GM13976 (cell line): Measurements from ENCODE around the gene TUFT1.

Experiments used
- DNase-seq: peaks from one replicate; pipeline ENCODE4 v3.0.0; 2012; ENCODE audit warnings: low spot score
- in situ Hi-C: fragments of 300-500 bp; cut with MboI; formaldehyde crosslinking; loops from one replicate; pipeline ENCODE4 v1.12.0; 2022; ENCODE audit warnings: low sequenced_read_pairs, mixed read lengths, inconsistent platforms; ENCODE audit not compliant: unreplicated experiment
- TF ChIP-seq, protein P1 (sequence below): IDR thresholded peaks from 2 replicates; pipeline ENCODE4 v1.5.1; 2012; ENCODE audit warnings: borderline replicate concordance, mild to moderate bottlenecking; ENCODE audit not compliant: insufficient read depth; ENCODE audit errors: extremely low read depth, missing control alignments, control extremely low read depth

Gene TUFT1

GRCh38 chr1:151504759-151505158, 35.4 kb upstream of the TUFT1 start:
- TF ChIP-seq, protein P1, sequence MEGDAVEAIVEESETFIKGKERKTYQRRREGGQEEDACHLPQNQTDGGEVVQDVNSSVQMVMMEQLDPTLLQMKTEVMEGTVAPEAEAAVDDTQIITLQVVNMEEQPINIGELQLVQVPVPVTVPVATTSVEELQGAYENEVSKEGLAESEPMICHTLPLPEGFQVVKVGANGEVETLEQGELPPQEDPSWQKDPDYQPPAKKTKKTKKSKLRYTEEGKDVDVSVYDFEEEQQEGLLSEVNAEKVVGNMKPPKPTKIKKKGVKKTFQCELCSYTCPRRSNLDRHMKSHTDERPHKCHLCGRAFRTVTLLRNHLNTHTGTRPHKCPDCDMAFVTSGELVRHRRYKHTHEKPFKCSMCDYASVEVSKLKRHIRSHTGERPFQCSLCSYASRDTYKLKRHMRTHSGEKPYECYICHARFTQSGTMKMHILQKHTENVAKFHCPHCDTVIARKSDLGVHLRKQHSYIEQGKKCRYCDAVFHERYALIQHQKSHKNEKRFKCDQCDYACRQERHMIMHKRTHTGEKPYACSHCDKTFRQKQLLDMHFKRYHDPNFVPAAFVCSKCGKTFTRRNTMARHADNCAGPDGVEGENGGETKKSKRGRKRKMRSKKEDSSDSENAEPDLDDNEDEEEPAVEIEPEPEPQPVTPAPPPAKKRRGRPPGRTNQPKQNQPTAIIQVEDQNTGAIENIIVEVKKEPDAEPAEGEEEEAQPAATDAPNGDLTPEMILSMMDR, result no peak
- in situ Hi-C loops, result no loop called here
- DNase-seq, result no peak

- in situ Hi-C loops, result no loop called here
- DNase-seq, result no peak
- TF ChIP-seq, protein P1, result no peak
Observed at GRCh38 chr1:151508833-151509232, 31.3 kb upstream of the TUFT1 start.

DNA sequence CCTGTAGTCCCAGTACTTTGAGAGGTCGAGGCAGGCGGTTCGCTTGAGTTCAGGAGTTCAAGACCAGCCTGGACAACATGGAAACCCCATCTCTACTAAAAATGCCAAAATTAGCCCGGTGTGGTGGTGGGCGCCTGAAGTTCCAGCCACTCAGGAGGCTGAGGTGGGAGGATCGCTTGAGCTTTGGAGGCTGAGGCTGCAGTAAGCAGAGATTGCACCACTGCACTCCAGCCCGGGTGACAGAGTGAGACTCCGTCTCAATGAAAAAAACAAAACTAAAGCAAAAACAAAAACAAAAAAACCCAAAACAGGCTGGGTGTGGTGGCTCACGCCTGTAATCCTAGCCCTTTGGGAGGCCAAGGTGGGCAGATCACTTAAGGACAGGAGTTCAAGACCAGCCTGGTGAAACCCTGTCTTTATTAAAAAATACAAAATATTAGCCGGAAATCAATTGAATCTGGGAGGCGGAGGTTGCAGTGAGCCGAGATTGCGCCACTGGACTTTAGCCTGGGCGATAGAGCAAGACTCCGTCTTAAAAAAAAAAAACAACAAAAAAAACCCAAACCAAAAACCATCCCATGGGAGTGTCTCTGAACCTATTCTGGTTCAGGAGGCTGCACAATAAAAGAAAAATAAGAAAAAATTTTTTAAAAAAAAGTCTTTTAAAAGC, 30.6 kb upstream of the TUFT1 start:
- TF ChIP-seq, protein P1, result no peak
- in situ Hi-C loops, result no loop called here
- DNase-seq, result no peak

GRCh38 chr1:151510020-151510405, 30.1 kb upstream of the TUFT1 start:
- TF ChIP-seq, protein P1, result no peak
- DNase-seq, result no peak
- in situ Hi-C loops, result no loop called here

GRCh38 chr1:151510614-151510956, 29.5 kb upstream of the TUFT1 start:
- DNase-seq, result no peak
- in situ Hi-C loops, result no loop called here
- TF ChIP-seq, protein P1, result no peak

- TF ChIP-seq, protein P1, result no peak
- peak; percentile 89 for DNase-seq
- in situ Hi-C loops, result no loop called here
Observed at GRCh38 chr1:151510957-151511635, 29.0 kb upstream of the TUFT1 start, which contains the start of gene CGN. Gene CGN (plus strand): TSS chr1:151511387. CDS start chr1:151518520, 7,133 bp downstream.

DNA sequence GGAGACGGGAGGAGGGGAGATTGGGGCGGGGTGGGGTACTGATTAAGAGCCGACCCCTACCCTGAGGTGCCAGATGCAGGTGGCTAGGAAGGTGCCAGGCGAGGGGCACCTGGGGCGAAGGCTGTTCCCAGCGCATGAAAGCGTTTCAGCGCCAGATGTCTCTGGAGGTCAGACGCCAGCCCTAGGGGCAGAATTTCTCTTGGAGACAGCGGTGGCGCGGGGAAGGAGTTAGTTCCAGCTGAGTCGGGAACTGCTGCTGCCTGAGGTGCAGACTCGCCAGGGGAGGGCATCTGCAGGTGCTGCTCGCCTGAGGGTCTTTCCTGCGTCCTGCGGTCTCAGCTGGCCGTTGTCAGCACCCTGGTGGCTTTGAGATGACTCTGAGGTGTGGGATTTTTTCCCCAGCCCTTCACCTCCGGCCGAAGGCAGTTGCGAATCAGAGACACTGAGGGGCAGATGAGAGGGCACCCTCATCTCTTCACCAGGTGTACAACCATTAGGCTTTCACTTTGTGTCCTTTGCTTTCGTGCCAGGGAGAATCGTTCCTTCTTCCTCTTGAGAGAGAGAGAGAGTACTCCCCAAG, 28.4 kb upstream of the TUFT1 start:
- in situ Hi-C loops, result no loop called here
- no peak for DNase-seq
- TF ChIP-seq, protein P1, result no peak
